H1 (cell line): Measurements from ENCODE around the gene ENTPD2. TPM values are rescaled to one million over a fixed set of nuclear protein-coding genes. Genes with fewer than 3 reads are reported as not detected.
A peak's percentile ranks its signal among the peaks of the same experiment; 100 is the strongest.

Experiments used
- CTCF ChIA-PET: fragments of 300-600 bp; sonication (Branson Sonifier 250); formaldehyde crosslinking; loops from one replicate; lab custom pipeline; 2021; ENCODE audit not compliant: partially characterized antibody; lab: Charles Lee
- POLR2A ChIA-PET: fragments of 300-600 bp; sonication (Branson Sonifier 250); formaldehyde crosslinking; loops from one replicate; lab custom pipeline; 2021; ENCODE audit warnings: inconsistent platforms; ENCODE audit not compliant: partially characterized antibody; lab: Charles Lee
- DNase-seq, 2 experiments: peaks; one replicate each; pipeline versions ENCODE4 v3.0.0 to v3.0.0-alpha.2; 2010 to 2022; ENCODE audit warnings: low spot score in 2 of 2, low read depth in 1 of 2, mixed read lengths in 1 of 2
- FAIRE-seq: peaks from 2 replicates; lab custom pipeline; 2011; peaks lifted over from hg19 to GRCh38; lab: Jason Lieb, UNC
- H2AFZ ChIP-seq: 2 replicates; pipeline ENCODE4 v1.8.1; 2012; ENCODE audit warnings: low read length, inconsistent platforms
- H2AK5ac ChIP-seq: 2 replicates; pipeline ENCODE4 v1.6.1; 2013; ENCODE audit warnings: low read depth, low read length
- H2BK120ac ChIP-seq: replicated peaks from 2 replicates; pipeline ENCODE3; 2013; ENCODE audit warnings: low read depth, low read length, inconsistent platforms
- H2BK12ac ChIP-seq: 2 replicates; pipeline ENCODE4 v1.6.1; 2013; ENCODE audit warnings: low read depth, low read length
- H2BK15ac ChIP-seq: 2 replicates; pipeline ENCODE4 v1.6.1; 2013; ENCODE audit warnings: low read length
- H2BK20ac ChIP-seq: 2 replicates; pipeline ENCODE4 v1.6.1; 2013; ENCODE audit warnings: low read length
- H2BK5ac ChIP-seq: 2 replicates; pipeline ENCODE4 v1.6.1; 2013; ENCODE audit warnings: low read depth, low read length
- H3K14ac ChIP-seq: 2 replicates; pipeline ENCODE4 v1.6.1; 2013; ENCODE audit warnings: inconsistent platforms; ENCODE audit not compliant: insufficient read length
- H3K18ac ChIP-seq: 2 replicates; pipeline ENCODE4 v1.6.1; 2013; ENCODE audit warnings: low read length; ENCODE audit errors: extremely low read depth
- H3K23ac ChIP-seq: 2 replicates; pipeline ENCODE4 v1.6.1; 2013; ENCODE audit warnings: inconsistent platforms; ENCODE audit not compliant: insufficient read length
- H3K23me2 ChIP-seq: 2 replicates; pipeline ENCODE4 v1.6.1; 2013; ENCODE audit warnings: low read depth, low read length
- H3K27ac ChIP-seq: 2 replicates; pipeline ENCODE4 v1.6.1; 2011; ENCODE audit warnings: low read depth, low read length, inconsistent platforms
- H3K27me3 ChIP-seq, 4 experiments: replicated peaks in 1 of 4; 1 replicate in 1 of 4; 2 replicates in 3 of 4; pipeline versions ENCODE4 v1.6.1 to v1.8.1; 2011 to 2013; ENCODE audit warnings: low read length in 3 of 4, mild to moderate bottlenecking in 3 of 4, inconsistent platforms in 2 of 4, mixed read lengths in 2 of 4, moderate library complexity in 1 of 4; ENCODE audit not compliant: control insufficient read depth in 3 of 4, insufficient read depth in 3 of 4; ENCODE audit errors: extremely low read depth in 1 of 4
- H3K36me3 ChIP-seq, 4 experiments: 2 replicates each; pipeline versions ENCODE4 v1.6.1 to v1.8.1; 2011 to 2013; ENCODE audit warnings: mild to moderate bottlenecking in 4 of 4, low read length in 3 of 4, moderate library complexity in 2 of 4, control low read depth in 1 of 4, inconsistent platforms in 1 of 4; ENCODE audit not compliant: insufficient read depth in 4 of 4, control insufficient read depth in 2 of 4
- H3K4ac ChIP-seq: replicated peaks from 2 replicates; pipeline ENCODE3; 2013; ENCODE audit warnings: low read length, low read depth, mixed read lengths, inconsistent platforms; ENCODE audit not compliant: insufficient read length
- H3K4me1 ChIP-seq, 4 experiments: replicated peaks in 1 of 4; 1 replicate in 1 of 4; 2 replicates in 3 of 4; pipeline versions ENCODE4 v1.6.1 to v1.8.1; 2011 to 2013; ENCODE audit warnings: low read length in 3 of 4, inconsistent platforms in 2 of 4, mixed read lengths in 1 of 4; ENCODE audit not compliant: insufficient read depth in 4 of 4, control insufficient read depth in 3 of 4
- H3K4me2 ChIP-seq, 2 experiments: 2 replicates each; pipeline versions ENCODE4 v1.6.1 to v1.8.1; 2011 to 2013; ENCODE audit warnings: low read depth in 2 of 2, low read length in 2 of 2, control low read depth in 1 of 2, inconsistent platforms in 1 of 2, mild to moderate bottlenecking in 1 of 2; ENCODE audit not compliant: insufficient read depth in 1 of 2
- H3K4me3 ChIP-seq, 4 experiments: fragments of 200-600, 300-600 bp in 1 of 4; sonication (generic), shearing (Covaris generic), sonication (Bioruptor Twin) in 1 of 4; 2 replicates each; pipeline versions ENCODE4 v1.5.1 to v1.8.1; 2011 to 2016; ENCODE audit warnings: low read length in 4 of 4, low read depth in 3 of 4, control low read depth in 2 of 4, inconsistent platforms in 2 of 4, mild to moderate bottlenecking in 2 of 4, mixed read lengths in 1 of 4, moderate library complexity in 1 of 4; ENCODE audit not compliant: insufficient read depth in 2 of 4; ENCODE audit errors: extremely low read depth in 1 of 4
- H3K56ac ChIP-seq: replicated peaks from 2 replicates; pipeline ENCODE3; 2013; ENCODE audit warnings: low read depth, mild to moderate bottlenecking, mixed read lengths, low read length, inconsistent platforms; ENCODE audit not compliant: insufficient read length
- H3K79me1 ChIP-seq: 2 replicates; pipeline ENCODE4 v1.6.1; 2013; ENCODE audit warnings: low read depth, low read length, control low read depth
- H3K79me2 ChIP-seq, 2 experiments: 2 replicates each; pipeline versions ENCODE4 v1.6.1 to v1.8.1; 2012 to 2013; ENCODE audit warnings: low read length in 2 of 2, mild to moderate bottlenecking in 2 of 2, inconsistent platforms in 1 of 2; ENCODE audit not compliant: insufficient read depth in 2 of 2, control insufficient read depth in 1 of 2
- H3K9ac ChIP-seq, 4 experiments: replicated peaks in 1 of 4; 1 replicate in 1 of 4; 2 replicates in 3 of 4; pipeline versions ENCODE4 v1.6.1 to v1.8.1; 2011 to 2013; ENCODE audit warnings: low read depth in 3 of 4, low read length in 3 of 4, control low read depth in 2 of 4, mild to moderate bottlenecking in 2 of 4, moderate library complexity in 2 of 4, inconsistent platforms in 1 of 4; ENCODE audit errors: extremely low read depth in 1 of 4
- H3K9me3 ChIP-seq, 2 experiments: 2 replicates each; pipeline versions ENCODE4 v1.6.1 to v1.8.1; 2012 to 2013; ENCODE audit warnings: mild to moderate bottlenecking in 2 of 2, moderate library complexity in 2 of 2, control low read depth in 1 of 2, inconsistent platforms in 1 of 2, low read depth in 1 of 2, low read length in 1 of 2, mixed read lengths in 1 of 2; ENCODE audit not compliant: insufficient read depth in 2 of 2
- H4K20me1 ChIP-seq, 2 experiments: replicated peaks in 1 of 2; 2 replicates each; pipeline versions ENCODE3 to v1.8.1; 2011 to 2013; ENCODE audit warnings: inconsistent platforms in 2 of 2, low read length in 2 of 2, mild to moderate bottlenecking in 1 of 2; ENCODE audit not compliant: insufficient read depth in 2 of 2, control insufficient read depth in 1 of 2
- H4K5ac ChIP-seq: 2 replicates; pipeline ENCODE4 v1.6.1; 2013; ENCODE audit warnings: low read length, low read depth, mixed read lengths, inconsistent platforms; ENCODE audit not compliant: insufficient read length
- H4K8ac ChIP-seq: 2 replicates; pipeline ENCODE4 v1.8.0; 2013; ENCODE audit warnings: mild to moderate bottlenecking, moderate library complexity, low read length, inconsistent platforms; ENCODE audit not compliant: insufficient read depth; ENCODE audit errors: extremely low read depth
- H4K91ac ChIP-seq: replicated peaks from 2 replicates; pipeline ENCODE3; 2013; ENCODE audit warnings: low read length, mixed read lengths, inconsistent platforms; ENCODE audit not compliant: insufficient read length
- MAFK ChIP-seq: IDR thresholded peaks from 2 replicates; pipeline ENCODE4 v1.6.1; 2012; ENCODE audit warnings: low read depth, mild to moderate bottlenecking, improper control_type of control experiment, low read length
- TAF7 ChIP-seq: optimal IDR thresholded peaks from 2 replicates; pipeline ENCODE3; 2011; ENCODE audit warnings: low read depth, mild to moderate bottlenecking, inconsistent platforms, low read length, moderate library complexity, borderline replicate concordance
- TEAD4 ChIP-seq: IDR thresholded peaks from 2 replicates; pipeline ENCODE4 v1.6.1; 2012; ENCODE audit warnings: low read depth, low read length, inconsistent platforms, mixed read lengths
- WGBS, 2 experiments: shearing (Covaris generic) in 1 of 2; methylation state at CpG; one replicate each; pipeline versions ENCODE4 v1.1.6 to v1.1.7; 2013 to 2015; ENCODE audit warnings: low lambda C conversion rate in 2 of 2, mixed read lengths in 2 of 2, inconsistent platforms in 1 of 2, low coverage in 1 of 2, missing lambda C conversion rate in 1 of 2; ENCODE audit not compliant: insufficient replicate concordance in 2 of 2, insufficient coverage in 1 of 2, insufficient read length in 1 of 2; ENCODE audit errors: extremely low coverage in 1 of 2, missing lambda C conversion rate in 1 of 2; 5-methylcytosine and 5-hydroxymethylcytosine counted together
- polyA plus RNA-seq, 7 experiments: library from polyadenylated mRNA; depleted of rRNA in 3 of 7; stranded (reverse) in 5 of 7; unstranded in 2 of 7; fragments of >200 nt in 5 of 7; fragments of 200-250 nt in 2 of 7; gene quantifications; 1 replicate in 5 of 7; 2 replicates in 1 of 7; 4 replicates in 1 of 7; pipeline versions ENCODE4 v1.2.1 to v1.2.3, GENCODE V29; 2011 to 2013; ENCODE audit warnings: missing spikeins in 2 of 7, mixed read lengths in 2 of 7
- total RNA-seq: library from RNA; stranded (reverse); fragmentation: NEBNext Ultra II Directional; extraction: Animal tissue kit (Norgen Biotek cat#: 25700); gene quantifications from 2 replicates; pipeline ENCODE4 v1.2.1, GENCODE V29; 2021

Gene ENTPD2
- total and polyA plus RNA-seq, 2 of the 8 experiments (the other 6 are each of a cell fraction or from before 2014, with no cell fraction given) = 0.65 to 3.8 TPM

DNA sequence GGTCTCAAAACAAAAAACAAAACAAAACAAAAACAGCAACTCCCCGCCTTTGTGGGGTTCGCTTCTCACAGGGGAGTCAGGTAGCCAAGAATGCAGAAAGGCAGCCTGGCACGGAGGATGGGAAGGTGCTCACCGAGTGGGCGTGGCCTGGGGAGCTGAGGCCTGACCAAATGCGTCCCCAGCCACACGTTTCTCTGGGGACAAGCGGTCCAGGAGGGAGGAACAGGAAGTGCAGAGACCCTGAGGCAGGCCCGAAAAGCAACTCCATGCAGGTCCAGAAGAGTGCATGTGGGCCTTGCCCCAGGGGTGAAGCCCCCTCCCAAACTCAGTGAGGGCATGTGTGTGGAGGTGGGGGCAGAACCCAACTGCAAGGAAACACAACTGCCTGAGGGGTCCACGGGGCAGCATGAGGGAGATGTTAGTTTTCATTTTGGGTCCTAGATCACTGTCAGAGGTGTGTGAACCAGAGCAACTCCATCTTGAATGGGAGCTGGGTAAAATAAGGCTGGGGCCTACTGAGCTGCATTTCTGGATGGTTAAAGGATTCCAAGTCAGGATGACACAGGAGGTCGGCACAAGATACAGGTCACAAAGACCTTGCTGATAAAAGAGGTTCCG lies 20.9 kb upstream of the ENTPD2 start:
- no peak overlapping the region for H2BK20ac ChIP-seq
- peak; percentile 20; the same call in 1 of the 2 replicates for TF ChIP-seq TEAD4
- no peak for TF ChIP-seq MAFK
- TF ChIP-seq TAF7 = peak; percentile 17
- no peak overlapping the region for H2AFZ ChIP-seq
- peak overlapping the region; percentile 52; the same call in 1 of the 2 replicates for H2BK12ac ChIP-seq
- peak overlapping the region; percentile 4 for H4K91ac ChIP-seq
- peaks cover 0 to 7% of the 10 kb centered on the region in 2 experiments for H4K20me1 ChIP-seq
- ChIA-PET CTCF (interaction anchor here (0.9 to 4.6 kb wide), 7 partner anchors 9 to 45 kb away, joined by 3 to 27 read pairs (median 4); partner anchors contain the start of gene NPDC1), POLR2A (interaction anchor here (0.7 to 2.1 kb wide), 4 partner anchors 12 to 266 kb away, joined by 3 to 9 read pairs (median 4); partner anchors contain the start of gene MAN1B1)
- H3K23me2 ChIP-seq = peaks cover 21% of the 10 kb centered on the region
- FAIRE-seq (no peak), DNase-seq (no peak)
- no peak overlapping the region for H3K18ac ChIP-seq
- H3K14ac ChIP-seq = no peak overlapping the region
- no peaks in the 10 kb centered on the region; a peak in 1 of 8 replicates for H3K36me3 ChIP-seq
- no peak overlapping the region for H3K4me3 ChIP-seq
- no peak overlapping the region for H2AK5ac ChIP-seq
- H4K8ac ChIP-seq = no peak overlapping the region; the same call in 1 of the 2 replicates
- H3K79me2 ChIP-seq = no peaks in the 10 kb centered on the region
- no peak overlapping the region for H3K23ac ChIP-seq
- 63% methylated on average over 12 of the region's 12 CpGs; no CpG with 5 or more reads in 1 of the 2 experiments for WGBS, 2 experiments
- peak overlapping the region; percentile 8; the same call in 1 of the 2 replicates for H3K27ac ChIP-seq
- H3K27me3 ChIP-seq = peaks cover 20 to 43% (median 31%) of the 10 kb centered on the region in 4 experiments
- no peak overlapping the region; a peak in 2 of 7 replicates for H3K9ac ChIP-seq
- H2BK5ac ChIP-seq = peak overlapping the region; percentile 61
- H3K4me1 ChIP-seq = peaks cover 0 to 27% (median 19%) of the 10 kb centered on the region in 4 experiments; a peak in 6 of 7 replicates
- no peak overlapping the region for H2BK120ac ChIP-seq
- peak overlapping the region in 1 of 2 experiments; percentile 6; a peak in 1 of 4 replicates for H3K4me2 ChIP-seq
- H3K4ac ChIP-seq = peak overlapping the region; percentile 71
- H3K56ac ChIP-seq = no peak overlapping the region
- H3K79me1 ChIP-seq = no peaks in the 10 kb centered on the region
- peak overlapping the region; percentile 9 for H2BK15ac ChIP-seq
- H3K9me3 ChIP-seq = no peaks in the 10 kb centered on the region
- no peak overlapping the region for H4K5ac ChIP-seq
